Right lobe of liver (tissue), 4 donors: ENCODE measurements around the gene SEC24A.

Experiments used
- POLR2A ChIP-seq: fragments of 450-650 bp; IDR thresholded peaks from one replicate; pipeline ENCODE4 v1.6.1; 2017; ENCODE audit warnings: antibody characterized with exemption, mild to moderate bottlenecking
- TF ChIP-seq, protein P1 (sequence below), 4 donors: fragments of 200-600 bp in 3 of 4; fragments of 450-650 bp in 1 of 4; IDR thresholded peaks; one replicate each; pipeline versions ENCODE4 v1.5.1 to v1.8.0; 2016 to 2022; ENCODE audit warnings: antibody characterized with exemption in 4 of 4, mild to moderate bottlenecking in 2 of 4
- donor health status: DM: no; HTN: no; CAD: no.
- donor health status: DM: no; HTN: no; CAD: no.
- donor health status: DM: no; HTN: yes; CAD: no.

DNA sequence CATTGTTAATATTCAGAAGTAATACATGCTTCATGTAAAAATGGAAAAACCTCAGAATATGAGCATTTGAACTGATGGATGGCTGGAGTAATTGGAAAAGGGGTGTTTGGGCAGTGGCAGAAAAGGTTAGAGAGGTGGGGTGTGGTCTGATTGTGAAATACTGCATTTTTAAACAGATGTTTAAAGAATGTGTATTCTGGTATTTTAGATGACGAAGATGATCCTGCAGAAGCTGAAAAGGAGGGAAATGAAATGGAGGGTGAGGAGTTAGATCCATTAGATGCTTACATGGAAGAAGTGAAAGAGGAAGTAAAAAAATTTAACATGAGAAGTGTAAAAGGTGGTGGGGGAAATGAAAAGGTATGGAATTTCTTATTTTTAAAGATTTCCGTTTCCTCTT lies 128.8 kb downstream of the SEC24A start:
- TF ChIP-seq, protein P1, sequence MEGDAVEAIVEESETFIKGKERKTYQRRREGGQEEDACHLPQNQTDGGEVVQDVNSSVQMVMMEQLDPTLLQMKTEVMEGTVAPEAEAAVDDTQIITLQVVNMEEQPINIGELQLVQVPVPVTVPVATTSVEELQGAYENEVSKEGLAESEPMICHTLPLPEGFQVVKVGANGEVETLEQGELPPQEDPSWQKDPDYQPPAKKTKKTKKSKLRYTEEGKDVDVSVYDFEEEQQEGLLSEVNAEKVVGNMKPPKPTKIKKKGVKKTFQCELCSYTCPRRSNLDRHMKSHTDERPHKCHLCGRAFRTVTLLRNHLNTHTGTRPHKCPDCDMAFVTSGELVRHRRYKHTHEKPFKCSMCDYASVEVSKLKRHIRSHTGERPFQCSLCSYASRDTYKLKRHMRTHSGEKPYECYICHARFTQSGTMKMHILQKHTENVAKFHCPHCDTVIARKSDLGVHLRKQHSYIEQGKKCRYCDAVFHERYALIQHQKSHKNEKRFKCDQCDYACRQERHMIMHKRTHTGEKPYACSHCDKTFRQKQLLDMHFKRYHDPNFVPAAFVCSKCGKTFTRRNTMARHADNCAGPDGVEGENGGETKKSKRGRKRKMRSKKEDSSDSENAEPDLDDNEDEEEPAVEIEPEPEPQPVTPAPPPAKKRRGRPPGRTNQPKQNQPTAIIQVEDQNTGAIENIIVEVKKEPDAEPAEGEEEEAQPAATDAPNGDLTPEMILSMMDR (IDR thresholded peaks at IDR 0.05) = no peak
- no peak for TF ChIP-seq POLR2A
